Progenitor cell of endocrine pancreas (in vitro differentiated cells): ENCODE results near the gene SEC63. TPM values are rescaled to one million over a fixed set of nuclear protein-coding genes. Genes with fewer than 3 reads are reported as not detected.

Source experiments
- DNase-seq: peaks from one replicate; pipeline ENCODE4 v3.0.0; 2021; ENCODE audit warnings: low spot score; ENCODE audit not compliant: unreplicated experiment
- H3K27ac Mint-ChIP-seq: 2 replicates; pipeline ENCODE4 v1.8.0; 2021; ENCODE audit warnings: mild to moderate bottlenecking, moderate library complexity, mixed read lengths
- H3K27me3 Mint-ChIP-seq: 2 replicates; pipeline ENCODE4 v1.8.0; 2021; ENCODE audit warnings: mixed read lengths
- H3K36me3 Mint-ChIP-seq: 2 replicates; pipeline ENCODE4 v1.8.0; 2022; ENCODE audit warnings: mixed read lengths; ENCODE audit not compliant: insufficient read depth
- H3K4me1 Mint-ChIP-seq: 2 replicates; pipeline ENCODE4 v1.8.0; 2021; ENCODE audit warnings: low read depth, mixed read lengths
- H3K4me3 Mint-ChIP-seq: 2 replicates; pipeline ENCODE4 v1.8.0; 2021; ENCODE audit warnings: low read depth, mild to moderate bottlenecking, moderate library complexity, mixed read lengths
- H3K9me3 Mint-ChIP-seq: 2 replicates; pipeline ENCODE4 v1.8.0; 2021; ENCODE audit warnings: low read depth, mixed read lengths
- CTCF ChIP-seq: fragments of 200-600 bp; sonication (generic); IDR thresholded peaks from one replicate; pipeline ENCODE4 v1.5.0; 2021; ENCODE audit warnings: antibody characterized with exemption, mild to moderate bottlenecking; ENCODE audit not compliant: unreplicated experiment
- total RNA-seq: library from RNA; stranded (reverse); gene quantifications from 2 replicates; pipeline ENCODE4 v1.2.1, GENCODE V29; 2021

Gene SEC63
- total RNA-seq, 1 donor from 2014 or later = 112 TPM

GRCh38 chr6:107822176-107823046 lies 135.6 kb downstream of the SEC63 start:
- H3K4me1 Mint-ChIP-seq = peaks cover 47% of the 10 kb centered on the region

GRCh38 chr6:107821591-107821990 lies 136.4 kb downstream of the SEC63 start:
- H3K27ac Mint-ChIP-seq = no peak overlapping the region
- H3K9me3 Mint-ChIP-seq = no peaks in the 10 kb centered on the region
- DNase-seq = no peak
- H3K27me3 Mint-ChIP-seq = peaks cover 5% of the 10 kb centered on the region
- no peak for TF ChIP-seq CTCF
- no peak overlapping the region for H3K4me3 Mint-ChIP-seq
- no peaks in the 10 kb centered on the region for H3K36me3 Mint-ChIP-seq
- peaks cover 55% of the 10 kb centered on the region for H3K4me1 Mint-ChIP-seq

More at GRCh38 chr6:107822176-107823046, 135.6 kb downstream of the SEC63 start:
- Mint-ChIP-seq H3K9me3 (no peaks in the 10 kb centered on the region), H3K27me3 (peaks cover 5% of the 10 kb centered on the region), H3K36me3 (no peaks in the 10 kb centered on the region), H3K27ac (no peak overlapping the region), H3K4me3 (peak overlapping the region; percentile 3)
- TF ChIP-seq CTCF = no peak
- no peak for DNase-seq

- no peak for DNase-seq
- TF ChIP-seq CTCF = no peak
- Mint-ChIP-seq H3K27me3 (peaks cover 5% of the 10 kb centered on the region), H3K4me3 (no peak overlapping the region), H3K27ac (no peak overlapping the region), H3K9me3 (no peaks in the 10 kb centered on the region), H3K36me3 (no peaks in the 10 kb centered on the region), H3K4me1 (peaks cover 61% of the 10 kb centered on the region)
Measured at GRCh38 chr6:107820338-107821261, 137.4 kb downstream of the SEC63 start.

GRCh38 chr6:107819964-107820337 lies 138.1 kb downstream of the SEC63 start:
- Mint-ChIP-seq H3K27ac (no peak overlapping the region), H3K27me3 (peaks cover 5% of the 10 kb centered on the region), H3K36me3 (no peaks in the 10 kb centered on the region), H3K4me1 (peaks cover 60% of the 10 kb centered on the region), H3K4me3 (no peak overlapping the region), H3K9me3 (no peaks in the 10 kb centered on the region)
- DNase-seq = no peak
- TF ChIP-seq CTCF = no peak

GRCh38 chr6:107819217-107819616 lies 138.8 kb downstream of the SEC63 start:
- Mint-ChIP-seq H3K4me1 (peaks cover 57% of the 10 kb centered on the region), H3K36me3 (no peaks in the 10 kb centered on the region), H3K4me3 (no peak overlapping the region), H3K9me3 (no peaks in the 10 kb centered on the region), H3K27ac (no peak overlapping the region), H3K27me3 (peaks cover 5% of the 10 kb centered on the region)
- no peak for DNase-seq
- no peak for TF ChIP-seq CTCF
